ENCODE measurements around the gene MAD2L2.

GRCh38 chr1:11673089-11673769, 7.7 kb downstream of the MAD2L2 start:
- TF ChIP-seq GATA2 (IDR thresholded peaks at IDR 0.05; ENCODE audit: low read depth, low read length) (no peak), GATA3 (IDR thresholded peaks at IDR 0.05; ENCODE audit: low read depth, low read length) (no peak)
